Midbrain (tissue), 1 donor: Measurements from ENCODE around the gene COPG1.

Source experiments
- DNase-seq: peaks from one replicate; lab custom pipeline; 2025; lab: John Stamatoyannopoulos, UW

Gene COPG1

DNA sequence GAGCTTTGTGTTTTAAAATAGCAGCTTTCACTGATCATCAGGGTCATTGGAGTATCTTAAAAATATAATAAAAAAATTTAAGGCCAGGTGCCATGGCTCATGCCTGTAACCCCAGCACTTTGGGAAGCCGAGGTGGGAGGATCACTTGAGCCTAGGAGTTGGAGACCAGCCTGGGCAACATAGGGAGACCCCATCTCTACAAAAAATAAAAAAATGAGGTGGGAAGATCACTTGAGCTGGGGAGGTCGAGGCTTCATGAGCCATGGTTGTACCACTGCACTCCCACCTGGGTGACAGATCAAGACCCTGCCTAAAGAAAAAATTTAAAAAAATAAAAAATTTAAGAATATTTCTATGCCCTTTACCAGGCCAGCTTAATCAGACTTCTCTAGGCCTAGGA, 30.8 kb downstream of the COPG1 start:
- DNase-seq, result no peak

DNA sequence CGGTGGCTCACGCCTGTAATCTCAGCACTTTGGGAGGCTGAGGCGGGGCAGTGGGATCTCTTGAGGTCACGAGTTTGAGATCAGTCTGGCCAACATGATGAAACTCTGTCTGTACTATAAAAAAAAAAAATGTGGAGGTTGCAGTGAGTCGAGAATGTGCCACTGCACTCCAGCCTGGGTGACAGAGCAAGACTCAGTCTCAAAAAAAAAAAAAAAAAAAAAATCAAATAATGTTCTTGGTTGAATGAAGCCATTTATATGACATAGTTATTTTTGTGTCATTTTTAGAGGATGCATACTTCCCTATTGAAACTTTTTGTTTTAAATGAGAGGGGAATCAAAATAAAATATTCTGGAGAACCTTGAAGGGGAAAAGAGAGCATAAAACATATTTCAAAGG, 32.3 kb downstream of the COPG1 start:
- no peak for DNase-seq

GRCh38 chr3:129282727-129283327, 33.4 kb downstream of the COPG1 start:
- no peak for DNase-seq

GRCh38 chr3:129286081-129286480, 36.7 kb downstream of the COPG1 start:
- DNase-seq, result no peak

GRCh38 chr3:129288446-129288845, 39.0 kb downstream of the COPG1 start:
- no peak for DNase-seq

DNA sequence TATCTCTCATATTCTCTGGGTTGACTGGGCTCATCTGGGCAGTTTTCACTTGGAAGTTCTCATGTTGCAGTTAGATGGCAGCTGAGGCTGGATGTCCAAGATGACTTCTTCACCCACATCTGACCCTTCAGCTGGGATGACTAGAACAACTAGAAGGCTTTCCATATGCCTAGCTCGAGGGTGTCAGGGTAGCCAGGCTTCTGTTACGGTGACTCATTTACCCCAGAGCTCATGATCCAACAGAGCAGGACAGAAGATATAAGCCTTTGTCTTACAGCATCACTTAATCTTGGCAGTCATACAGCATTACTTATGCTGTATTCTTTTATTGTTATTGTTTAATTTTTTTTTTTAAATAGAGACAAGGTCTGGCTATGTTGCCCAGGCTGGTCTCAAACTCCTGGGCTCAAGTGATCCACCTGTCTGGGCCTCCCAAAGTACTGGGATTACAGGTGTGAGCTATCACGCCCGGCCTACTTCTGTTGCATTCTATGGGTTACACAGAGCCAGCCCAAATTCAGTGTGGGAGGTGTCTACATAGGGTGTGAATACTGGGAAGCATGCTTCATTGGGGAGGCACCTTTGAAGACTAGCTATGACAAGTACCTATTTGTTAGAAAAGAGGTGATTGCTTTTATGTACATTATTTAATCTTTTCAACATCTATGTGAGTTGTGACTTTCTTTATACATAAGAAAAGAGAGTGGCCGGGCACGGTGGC, 40.0 kb downstream of the COPG1 start:
- no peak for DNase-seq

DNA sequence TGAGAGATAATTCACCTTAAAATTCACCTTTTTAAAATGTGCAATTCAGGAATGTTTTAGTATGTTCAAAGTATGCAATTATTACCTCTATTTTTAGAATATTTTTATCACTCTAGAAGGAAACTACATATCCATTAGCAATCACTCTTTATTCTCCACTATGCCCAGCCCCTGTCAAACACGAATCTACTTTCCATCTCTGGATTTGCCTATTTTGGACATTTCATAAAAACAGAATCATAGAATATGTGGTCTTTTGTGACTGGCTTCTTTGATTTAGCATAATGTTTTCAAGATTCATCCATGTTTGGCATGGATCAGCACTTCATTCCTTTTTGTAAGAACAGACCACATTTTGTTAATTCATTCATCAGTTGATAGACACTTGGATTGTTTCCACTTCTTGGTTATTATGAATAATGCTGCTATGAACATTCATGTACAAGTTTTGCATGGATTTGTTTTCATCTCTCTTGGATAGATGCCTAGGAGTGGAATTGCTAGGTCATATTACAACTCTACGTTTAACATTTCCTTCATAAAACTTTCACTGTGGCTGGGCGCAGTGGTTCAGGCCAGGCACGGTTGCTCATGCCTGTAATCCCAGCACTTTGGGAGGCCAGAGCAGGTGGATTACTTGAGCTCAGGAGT, 42.0 kb downstream of the COPG1 start:
- no peak for DNase-seq

DNA sequence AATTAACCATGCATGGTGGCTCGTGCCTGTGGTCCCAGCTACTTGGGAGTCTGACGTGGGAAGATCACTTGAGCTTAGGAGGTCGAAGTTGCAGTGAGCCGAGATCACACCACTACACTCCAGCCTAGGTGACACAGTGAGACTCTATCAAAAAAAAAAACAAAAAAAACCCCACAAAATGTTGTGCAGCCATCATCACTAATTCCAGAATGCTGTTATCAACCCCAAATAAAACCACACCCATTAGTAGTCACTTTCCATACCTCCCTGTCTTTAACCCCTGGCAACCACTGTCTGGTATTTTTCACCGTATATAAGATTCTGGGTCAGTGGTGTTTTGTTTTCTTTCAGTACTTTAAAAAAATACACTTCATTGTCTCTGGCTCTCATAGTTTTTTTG, 45.9 kb downstream of the COPG1 start:
- no peak for DNase-seq

GRCh38 chr3:129304146-129304961, 54.9 kb downstream of the COPG1 start:
- no peak for DNase-seq

- no peak for DNase-seq
Measured at GRCh38 chr3:129304962-129305222, 55.5 kb downstream of the COPG1 start.

GRCh38 chr3:129305592-129306091, 56.2 kb downstream of the COPG1 start:
- peak; percentile 35 for DNase-seq

DNA sequence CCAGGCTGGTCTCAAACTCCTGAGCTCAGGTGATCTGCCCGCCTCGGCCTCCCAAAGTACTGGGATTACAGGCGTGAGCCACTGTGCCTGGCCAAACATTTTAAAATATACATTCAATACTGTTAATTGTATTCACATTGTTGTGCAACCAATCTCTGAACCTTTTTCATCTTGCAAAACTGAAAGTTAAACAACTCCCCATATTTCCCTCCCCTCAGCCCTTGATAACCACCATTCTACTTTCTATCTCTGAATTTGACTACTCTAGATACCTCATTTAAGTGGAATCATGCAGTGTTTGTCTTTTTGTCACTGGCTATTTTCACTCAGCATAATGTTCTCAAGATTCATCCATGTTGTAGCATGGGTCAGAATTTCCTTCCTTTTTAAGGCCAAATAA, 59.2 kb downstream of the COPG1 start:
- DNase-seq, result no peak

- DNase-seq, result no peak
Measured at GRCh38 chr3:129310111-129311011, 61.0 kb downstream of the COPG1 start.

- DNase-seq, result no peak
Measured at GRCh38 chr3:129311054-129311902, 61.9 kb downstream of the COPG1 start.

DNA sequence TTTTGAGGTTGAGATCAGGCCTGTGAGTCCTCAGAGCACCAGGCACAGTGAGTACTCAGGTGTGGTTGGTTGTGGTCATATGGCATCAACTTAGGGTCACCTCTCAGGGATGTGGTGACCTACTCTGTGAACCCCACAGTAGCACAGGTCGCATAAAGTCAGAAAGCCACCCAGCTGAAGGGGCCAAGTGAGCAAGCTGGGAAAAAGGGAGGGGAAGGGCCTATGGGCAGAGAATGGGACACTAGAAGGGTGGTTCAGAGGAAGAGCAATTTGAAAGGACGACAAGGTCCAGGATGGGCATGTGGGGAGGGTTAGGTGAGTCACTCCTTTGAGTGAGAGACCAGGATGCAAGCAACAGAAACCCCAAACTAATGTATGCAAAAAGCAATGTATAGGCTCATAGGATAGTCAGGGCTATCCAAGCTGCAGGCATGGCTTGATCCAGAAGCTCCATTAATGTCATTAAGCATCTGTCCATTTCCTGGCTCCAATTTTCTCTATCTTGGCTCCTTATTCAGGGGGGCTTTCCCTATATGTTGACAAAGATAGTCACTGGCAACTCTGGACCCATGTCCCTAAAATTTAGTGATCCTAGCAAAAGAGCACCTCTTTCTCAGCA, 62.7 kb downstream of the COPG1 start:
- DNase-seq, result no peak

DNA sequence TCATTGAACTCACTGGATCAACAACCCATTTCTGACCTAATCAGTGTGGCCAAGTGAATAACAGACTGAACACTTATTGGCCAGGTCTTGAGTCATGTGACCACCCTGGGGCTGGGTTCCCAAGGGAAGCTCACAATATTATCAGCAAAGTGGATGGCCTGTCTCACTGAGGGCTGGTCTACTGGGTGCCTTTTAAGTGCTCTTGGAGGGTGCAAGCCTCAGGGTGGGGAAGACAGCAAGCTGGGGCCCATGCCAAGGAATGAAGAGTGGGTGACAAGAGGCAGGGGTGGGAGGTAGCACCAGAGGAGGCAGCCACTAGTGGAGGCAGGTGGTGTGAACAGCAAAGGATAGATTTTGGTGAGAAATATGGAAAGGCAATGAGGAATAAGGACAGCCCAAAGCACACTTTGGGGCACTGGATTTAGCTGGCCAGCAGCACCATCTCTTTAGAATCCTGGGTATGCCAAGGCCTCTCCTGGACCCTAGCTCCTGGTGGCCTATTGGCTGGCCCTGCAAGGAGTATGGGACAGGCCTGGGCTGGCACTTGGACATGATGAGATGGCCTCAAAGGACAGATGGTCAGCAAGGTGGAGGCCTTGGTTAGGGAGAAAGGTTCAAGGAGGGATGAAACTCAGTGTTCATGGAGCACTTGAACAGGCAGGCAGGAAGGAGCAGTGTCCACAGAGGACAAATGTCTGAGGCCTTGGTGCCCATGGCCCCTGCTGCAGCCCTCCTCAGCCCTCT, 63.4 kb downstream of the COPG1 start:
- DNase-seq, result no peak

DNA sequence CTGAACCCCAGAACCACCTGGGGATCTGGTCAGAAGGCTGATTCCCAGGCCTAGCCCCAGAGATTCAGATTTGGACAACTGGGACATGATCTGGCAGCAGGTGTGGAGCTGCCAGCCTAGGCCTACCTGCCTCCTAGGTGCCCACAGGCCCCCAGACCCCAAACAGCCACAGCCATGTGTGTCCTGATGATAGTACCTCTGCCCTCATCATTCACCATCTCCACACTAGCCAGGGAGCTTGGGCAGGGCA, 63.9 kb downstream of the COPG1 start:
- DNase-seq, result no peak

GRCh38 chr3:129313665-129314385, 64.4 kb downstream of the COPG1 start:
- DNase-seq, result no peak
